Mesodermal cell (in vitro differentiated cells): Measurements from ENCODE around the gene SSX2IP.

Experiments
- H3K27ac ChIP-seq: 2 replicates; pipeline ENCODE4 v1.7.0; 2013; ENCODE audit warnings: mild to moderate bottlenecking, low read depth, low read length, moderate library complexity; ENCODE audit not compliant: severe bottlenecking
- H3K36me3 ChIP-seq: 2 replicates; pipeline ENCODE4 v1.7.1; 2013; ENCODE audit warnings: mild to moderate bottlenecking, low read length, moderate library complexity; ENCODE audit not compliant: control insufficient read depth, insufficient read depth
- H3K4me1 ChIP-seq: one replicate; pipeline ENCODE4 v1.7.1; 2013; ENCODE audit warnings: mild to moderate bottlenecking, low read length; ENCODE audit not compliant: insufficient read depth, control insufficient read depth, poor library complexity, severe bottlenecking
- H3K4me3 ChIP-seq: 2 replicates; pipeline ENCODE4 v1.7.0; 2013; ENCODE audit warnings: low read length, control low read depth, mild to moderate bottlenecking; ENCODE audit not compliant: insufficient read depth, poor library complexity, severe bottlenecking; ENCODE audit errors: extremely low read depth
- H3K9me3 ChIP-seq: 2 replicates; pipeline ENCODE4 v1.7.1; 2013; ENCODE audit warnings: mild to moderate bottlenecking, low read length, moderate library complexity; ENCODE audit not compliant: control insufficient read depth
- WGBS, 2 experiments: methylation state at CpG; one replicate each; pipeline ENCODE4 v1.1.5; 2013; ENCODE audit warnings: missing lambda C conversion rate in 2 of 2; ENCODE audit not compliant: insufficient coverage in 2 of 2; 5-methylcytosine and 5-hydroxymethylcytosine counted together

SSX2IP gene

DNA sequence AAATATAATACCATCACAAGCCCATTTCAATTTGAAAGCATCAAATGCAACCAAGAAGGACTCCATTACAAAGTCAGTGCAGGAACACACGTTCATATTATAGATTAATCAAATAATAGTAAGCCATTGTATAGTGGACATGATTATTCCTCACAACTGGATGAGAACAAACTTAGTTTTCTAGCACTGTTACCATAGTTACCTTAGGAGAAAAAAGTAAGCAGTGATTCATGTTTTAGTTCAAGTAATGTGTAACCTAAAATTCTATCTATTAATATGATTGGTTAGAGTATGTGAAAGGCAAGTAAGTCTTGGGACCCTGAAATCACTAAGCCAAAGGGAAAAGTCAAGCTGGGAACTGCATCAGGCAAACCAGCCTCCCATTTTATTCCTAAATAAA, 15.2 kb downstream of the SSX2IP start:
- Histone ChIP-seq H3K4me3 (no peak overlapping the region), H3K4me1 (no peaks in the 10 kb centered on the region), H3K9me3 (no peaks in the 10 kb centered on the region), H3K36me3 (no peaks in the 10 kb centered on the region), H3K27ac (no peak overlapping the region)
- WGBS, 2 experiments = no CpG with 5 or more reads among the region's 1 CpG

DNA sequence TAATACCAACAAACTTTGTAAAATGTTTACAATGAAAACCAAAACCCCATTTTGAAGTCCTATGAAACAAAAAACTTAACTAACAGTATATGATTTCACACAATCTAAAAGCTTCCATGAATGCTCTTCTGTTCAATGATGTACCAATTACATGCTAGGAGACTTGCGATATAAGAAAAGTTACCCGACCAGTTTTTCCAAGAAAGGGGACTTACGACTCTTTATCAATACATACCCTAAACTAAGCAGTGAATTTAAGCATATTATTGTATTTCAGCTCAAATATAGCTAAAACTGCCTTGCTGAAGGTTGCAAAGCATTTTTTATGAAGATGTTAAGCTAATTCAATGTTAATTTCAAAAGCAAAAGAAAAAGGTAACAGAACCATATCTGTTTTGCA, 15.6 kb downstream of the SSX2IP start:
- Histone ChIP-seq H3K9me3 (no peaks in the 10 kb centered on the region), H3K36me3 (no peaks in the 10 kb centered on the region), H3K4me3 (no peak overlapping the region), H3K27ac (no peak overlapping the region), H3K4me1 (no peaks in the 10 kb centered on the region)
- no CpG with 5 or more reads among the region's 3 CpGs for WGBS, 2 experiments

DNA sequence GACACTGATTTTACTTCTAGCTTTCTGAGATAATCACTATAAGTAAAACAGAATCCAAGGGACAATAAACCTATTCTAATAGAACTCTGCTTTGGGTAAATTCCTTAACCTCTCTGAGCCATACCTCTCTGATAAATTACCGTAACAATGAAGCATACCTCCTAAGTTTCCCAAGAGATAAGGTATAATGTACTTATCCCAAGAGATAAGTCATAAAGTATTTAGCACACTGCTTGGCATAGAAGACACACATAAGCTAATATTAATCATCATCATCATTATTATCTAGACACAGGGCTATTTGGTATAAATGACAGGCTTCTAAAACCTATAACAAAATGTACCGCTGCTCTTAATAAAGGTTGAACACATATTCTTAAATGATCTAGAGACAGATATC, 16.2 kb downstream of the SSX2IP start:
- no CpG with 5 or more reads among the region's 2 CpGs for WGBS, 2 experiments
- H3K9me3 ChIP-seq = no peaks in the 10 kb centered on the region
- H3K4me1 ChIP-seq = no peaks in the 10 kb centered on the region
- no peaks in the 10 kb centered on the region for H3K36me3 ChIP-seq
- no peak overlapping the region for H3K4me3 ChIP-seq
- no peak overlapping the region for H3K27ac ChIP-seq

DNA sequence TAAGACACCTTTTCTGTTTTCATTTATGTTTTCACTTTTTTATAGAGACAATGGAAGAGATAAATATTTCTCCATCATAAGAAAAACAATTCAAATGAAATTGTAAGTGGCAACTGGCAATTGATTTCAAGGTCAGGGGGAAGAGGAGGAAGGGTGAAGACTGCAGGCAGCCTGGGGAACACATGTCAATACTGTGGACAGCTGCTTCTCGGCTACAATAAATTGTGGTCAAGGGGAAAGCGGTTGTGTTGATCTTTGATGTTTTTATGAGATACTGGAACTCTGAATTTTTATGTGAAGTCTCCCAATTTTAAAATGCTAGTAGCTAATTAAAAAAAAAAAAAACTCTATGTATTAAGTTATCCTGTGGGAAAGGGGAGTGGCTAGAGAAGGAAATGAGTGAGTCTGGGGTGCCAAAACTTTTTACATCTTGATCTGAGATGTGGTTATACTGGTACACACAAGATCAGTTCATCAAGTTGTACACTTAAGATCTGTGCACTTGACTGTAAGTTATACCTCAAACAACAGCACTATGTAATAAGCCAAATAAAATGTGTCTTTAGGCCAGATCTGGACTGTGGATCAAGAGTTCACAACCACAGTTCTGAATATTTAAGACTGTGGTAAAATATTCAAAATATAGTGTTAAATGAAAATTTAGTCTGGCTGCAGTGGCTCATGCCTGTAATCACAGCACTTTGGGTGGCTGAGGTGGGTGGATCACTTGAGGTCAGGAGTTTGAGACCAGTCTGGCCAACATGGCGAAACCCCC, 18.0 kb downstream of the SSX2IP start:
- H3K36me3 ChIP-seq = no peaks in the 10 kb centered on the region
- no peaks in the 10 kb centered on the region for H3K9me3 ChIP-seq
- no peak overlapping the region for H3K27ac ChIP-seq
- no peaks in the 10 kb centered on the region for H3K4me1 ChIP-seq
- WGBS, 2 experiments = 91 to 94% methylated on average over 2 of the region's 3 CpGs
- no peak overlapping the region for H3K4me3 ChIP-seq

DNA sequence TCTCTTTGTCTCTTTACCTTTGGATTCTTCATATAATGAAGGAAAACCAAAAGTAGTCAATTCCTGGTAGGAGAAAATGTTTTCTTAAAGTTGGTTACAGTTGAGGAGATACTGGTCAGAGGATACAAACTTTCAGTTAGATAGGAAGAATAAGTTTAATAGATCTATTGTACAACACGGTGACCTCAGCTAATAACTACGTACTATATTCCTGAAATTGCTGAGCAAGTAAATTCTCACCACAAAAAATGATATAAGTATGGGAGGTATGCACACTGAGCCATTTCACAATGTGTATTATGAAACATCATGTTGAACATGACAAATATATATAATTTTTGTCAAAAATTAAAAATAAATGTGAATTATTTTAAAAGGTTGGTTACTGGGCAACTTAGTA, 20.4 kb downstream of the SSX2IP start:
- H3K4me1 ChIP-seq = no peaks in the 10 kb centered on the region
- WGBS, 2 experiments = no CpG with 5 or more reads among the region's 2 CpGs
- no peak overlapping the region for H3K27ac ChIP-seq
- H3K4me3 ChIP-seq = no peak overlapping the region
- H3K9me3 ChIP-seq = no peaks in the 10 kb centered on the region
- H3K36me3 ChIP-seq = no peaks in the 10 kb centered on the region

DNA sequence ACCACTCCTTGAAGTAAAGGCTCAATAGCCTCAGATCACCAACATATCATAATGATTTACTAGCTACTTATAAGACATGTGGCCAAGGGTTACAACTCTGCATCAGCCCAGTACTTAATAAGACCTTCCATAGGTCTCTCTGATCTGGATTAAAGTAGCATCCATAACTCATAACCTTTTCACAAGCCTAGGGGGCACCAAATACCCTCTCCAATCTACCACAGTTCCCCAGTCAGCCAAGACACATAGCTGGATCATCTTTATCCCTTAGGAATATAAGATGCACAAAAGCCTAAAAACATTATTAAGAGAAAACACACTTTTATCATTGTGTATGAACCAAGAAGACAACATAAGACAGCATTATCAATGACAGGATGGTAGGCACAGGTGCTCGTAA, 22.1 kb downstream of the SSX2IP start:
- Histone ChIP-seq H3K4me3 (no peak overlapping the region), H3K36me3 (no peaks in the 10 kb centered on the region), H3K27ac (no peak overlapping the region), H3K9me3 (no peaks in the 10 kb centered on the region), H3K4me1 (no peaks in the 10 kb centered on the region)
- 100% methylated on average over 1 of the region's 1 CpG; no CpG with 5 or more reads in 1 of the 2 experiments for WGBS, 2 experiments

DNA sequence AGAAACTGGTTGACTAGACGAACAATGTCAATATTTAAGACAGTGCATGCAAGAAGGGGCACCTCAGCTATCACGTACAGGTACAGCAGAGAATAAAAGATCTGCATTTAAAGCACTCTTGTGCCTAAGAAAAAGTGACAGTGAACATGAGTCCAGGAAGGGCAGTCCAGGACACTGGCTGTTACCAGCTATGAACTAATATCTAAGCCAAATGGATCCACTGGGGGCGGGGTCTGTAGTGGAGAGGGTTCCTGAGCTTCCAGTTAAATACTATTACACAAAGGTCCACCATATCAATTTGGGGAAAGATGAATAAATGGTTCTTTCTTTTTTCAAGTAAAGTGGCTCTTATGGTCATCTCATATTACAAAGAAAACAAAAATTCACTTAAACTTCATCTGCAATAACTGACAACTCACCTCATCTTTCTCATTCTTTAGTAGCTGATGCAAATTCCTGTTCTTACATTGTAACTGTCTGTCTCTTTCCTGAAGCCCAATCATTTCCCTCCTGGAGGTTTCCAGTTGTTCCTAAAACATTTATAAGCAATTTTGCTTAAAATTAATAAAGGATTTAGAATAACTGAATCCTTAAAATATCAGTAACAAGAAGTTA, 24.5 kb downstream of the SSX2IP start:
- H3K36me3 ChIP-seq = peaks cover 4% of the 10 kb centered on the region
- no peak overlapping the region for H3K27ac ChIP-seq
- 88 to 100% methylated on average over 2 of the region's 3 CpGs for WGBS, 2 experiments

DNA sequence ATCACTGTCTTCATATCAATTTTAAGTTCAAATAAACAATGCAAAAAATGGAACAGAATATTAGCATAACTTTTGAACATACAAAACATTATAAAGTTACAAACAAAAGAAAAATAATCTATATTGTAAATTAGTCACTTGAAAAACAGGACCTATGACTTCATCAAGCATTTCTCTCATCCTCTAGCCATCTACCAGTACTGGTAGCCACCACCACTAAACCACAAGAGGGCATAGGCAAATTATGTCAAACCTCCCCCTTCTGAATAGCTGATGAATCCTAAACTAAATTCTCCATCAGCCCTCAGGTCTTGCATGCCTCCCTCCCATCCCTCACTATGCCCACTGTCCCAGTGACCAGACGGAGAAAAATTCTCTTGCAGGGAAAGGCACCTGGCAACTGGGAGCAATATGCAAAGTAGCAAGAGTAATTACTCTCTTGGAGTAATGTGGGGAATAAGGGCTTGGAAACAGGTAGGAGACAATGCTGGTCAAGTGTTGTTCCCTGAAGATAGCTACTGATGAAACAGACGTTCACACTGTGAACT, 37.1 kb downstream of the SSX2IP start:
- Histone ChIP-seq H3K9me3 (no peaks in the 10 kb centered on the region), H3K36me3 (peaks cover 33% of the 10 kb centered on the region), H3K27ac (no peak overlapping the region), H3K4me1 (no peaks in the 10 kb centered on the region), H3K4me3 (no peak overlapping the region)
- 86 to 90% methylated on average over 1 to 2 of the region's 2 CpGs for WGBS, 2 experiments

More for the DNA sequence above, 24.5 kb downstream of the SSX2IP start:
- Histone ChIP-seq H3K4me1 (no peaks in the 10 kb centered on the region), H3K4me3 (no peak overlapping the region), H3K9me3 (no peaks in the 10 kb centered on the region)

DNA sequence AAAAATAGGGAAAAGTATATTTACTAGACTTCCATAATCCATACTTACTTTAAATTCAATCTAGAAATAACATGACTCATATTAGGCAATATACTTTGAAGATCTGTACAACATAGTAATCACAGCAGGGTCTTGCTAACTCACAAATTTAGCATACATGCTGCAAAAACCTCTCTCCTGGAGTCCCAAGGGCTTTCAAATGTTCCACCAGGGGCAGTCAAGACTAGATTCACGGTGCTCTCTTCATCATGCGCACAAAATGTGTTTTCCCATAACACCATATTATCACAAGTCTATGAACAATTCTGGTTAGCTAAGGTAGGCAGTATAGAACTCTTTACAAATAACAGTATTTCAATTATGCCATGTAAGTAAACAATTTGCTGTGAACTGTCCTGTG, 45.8 kb downstream of the SSX2IP start:
- Histone ChIP-seq H3K4me1 (no peaks in the 10 kb centered on the region), H3K4me3 (no peak overlapping the region), H3K36me3 (no peaks in the 10 kb centered on the region), H3K27ac (no peak overlapping the region), H3K9me3 (no peaks in the 10 kb centered on the region)
- WGBS, 2 experiments = 100% methylated on average over 2 of the region's 2 CpGs; no CpG with 5 or more reads in 1 of the 2 experiments

DNA sequence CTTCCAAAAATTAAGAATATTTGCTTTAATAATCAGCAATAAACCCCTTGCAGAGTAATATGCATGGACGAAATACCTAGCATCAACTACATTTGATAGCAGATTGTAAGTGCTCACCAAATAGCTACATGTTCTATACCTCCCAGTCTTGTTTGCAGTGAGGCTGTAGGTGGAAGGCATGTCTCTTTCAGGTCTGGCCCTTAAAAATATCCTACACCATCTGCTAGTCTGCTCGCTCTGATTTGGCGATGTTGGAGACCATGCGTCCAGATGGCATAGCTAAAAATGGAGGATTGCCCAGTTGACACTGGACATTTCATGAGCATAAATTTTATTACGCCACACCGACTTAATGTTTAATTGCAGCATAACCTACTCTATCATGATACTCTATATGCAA, 47.1 kb downstream of the SSX2IP start:
- no peaks in the 10 kb centered on the region for H3K36me3 ChIP-seq
- H3K9me3 ChIP-seq = no peaks in the 10 kb centered on the region
- 60 to 100% methylated on average over 1 to 2 of the region's 6 CpGs for WGBS, 2 experiments
- H3K27ac ChIP-seq = no peak overlapping the region
- no peaks in the 10 kb centered on the region for H3K4me1 ChIP-seq
- no peak overlapping the region for H3K4me3 ChIP-seq

DNA sequence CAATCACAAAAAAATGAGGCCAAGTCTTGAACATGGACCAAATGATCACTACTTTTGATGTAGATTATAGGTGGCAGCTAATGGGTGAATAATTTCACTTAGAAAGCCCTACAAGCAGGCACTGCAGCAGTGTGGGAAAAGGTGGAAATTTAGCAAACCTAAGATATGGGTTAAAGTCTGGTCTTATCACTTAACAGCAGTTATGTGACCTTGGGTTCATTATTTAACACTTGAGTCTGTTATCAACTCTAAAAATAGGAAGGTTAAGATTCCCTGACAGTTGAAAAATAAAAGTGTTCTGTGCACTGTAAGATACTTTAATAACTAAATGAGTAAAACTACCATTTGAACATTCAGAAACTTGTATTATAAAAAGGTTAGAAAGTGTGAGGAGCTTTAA, 47.5 kb downstream of the SSX2IP start:
- H3K27ac ChIP-seq = no peak overlapping the region
- H3K9me3 ChIP-seq = no peaks in the 10 kb centered on the region
- H3K4me1 ChIP-seq = no peaks in the 10 kb centered on the region
- no peak overlapping the region for H3K4me3 ChIP-seq
- H3K36me3 ChIP-seq = no peaks in the 10 kb centered on the region
